Keratinocyte (primary cell): ENCODE data around the gene ITGA2. TPM values are rescaled to one million over a fixed set of nuclear protein-coding genes. Genes with fewer than 3 reads are reported as not detected.

Experiments
- DNase-seq: peaks from one replicate; pipeline ENCODE4 v3.0.0-alpha.2; 2011; ENCODE audit warnings: low read depth, missing footprints, low spot score
- FAIRE-seq: peaks from 2 replicates; lab custom pipeline; 2011; peaks lifted over from hg19 to GRCh38; lab: Jason Lieb, UNC
- H2AFZ ChIP-seq: 2 replicates; pipeline ENCODE4 v1.6.0; 2012; ENCODE audit warnings: low read length, control low read depth, inconsistent platforms; ENCODE audit not compliant: control insufficient read depth
- H3K27ac ChIP-seq: 2 replicates; pipeline ENCODE4 v1.5.1; 2011; ENCODE audit warnings: low read length; ENCODE audit not compliant: control insufficient read depth, insufficient read depth
- H3K27me3 ChIP-seq: 3 replicates; pipeline ENCODE4 v1.6.0; 2011; ENCODE audit warnings: low read length; ENCODE audit not compliant: control insufficient read depth, insufficient read depth; ENCODE audit errors: extremely low read depth
- H3K36me3 ChIP-seq, 2 experiments: 2 replicates in 1 of 2; 3 replicates in 1 of 2; pipeline ENCODE4 v1.5.1; 2011; ENCODE audit warnings: low read length in 2 of 2, mild to moderate bottlenecking in 1 of 2; ENCODE audit not compliant: control insufficient read depth in 2 of 2, insufficient read depth in 2 of 2; ENCODE audit errors: extremely low read depth in 1 of 2
- H3K4me1 ChIP-seq: 3 replicates; pipeline ENCODE4 v1.5.1; 2011; ENCODE audit warnings: low read length; ENCODE audit not compliant: control insufficient read depth, insufficient read depth; ENCODE audit errors: extremely low read depth
- H3K4me2 ChIP-seq: 3 replicates; pipeline ENCODE4 v1.6.0; 2011; ENCODE audit warnings: low read depth, low read length; ENCODE audit not compliant: control insufficient read depth, insufficient read depth; ENCODE audit errors: extremely low read depth
- H3K4me3 ChIP-seq, 3 experiments: fragments of 200-600 bp in 1 of 3; sonication (generic) in 1 of 3; 2 replicates in 2 of 3; 3 replicates in 1 of 3; pipeline ENCODE4 v1.5.1; 2011 to 2016; ENCODE audit warnings: low read length in 3 of 3, mild to moderate bottlenecking in 3 of 3, control low read depth in 2 of 3, inconsistent platforms in 1 of 3, low read depth in 1 of 3, mixed read lengths in 1 of 3, mixed run types in 1 of 3, moderate library complexity in 1 of 3; ENCODE audit not compliant: control insufficient read depth in 2 of 3, insufficient read depth in 2 of 3; ENCODE audit errors: extremely low read depth in 1 of 3
- H3K79me2 ChIP-seq: 2 replicates; pipeline ENCODE4 v1.6.0; 2012; ENCODE audit warnings: low read length; ENCODE audit not compliant: control insufficient read depth, insufficient read depth
- H3K9ac ChIP-seq: 3 replicates; pipeline ENCODE4 v1.6.0; 2011; ENCODE audit warnings: low read length; ENCODE audit not compliant: control insufficient read depth, insufficient read depth; ENCODE audit errors: extremely low read depth
- H3K9me1 ChIP-seq: 3 replicates; pipeline ENCODE4 v1.6.0; 2011; ENCODE audit warnings: low read length; ENCODE audit not compliant: control insufficient read depth, insufficient read depth; ENCODE audit errors: extremely low read depth
- H3K9me3 ChIP-seq: 2 replicates; pipeline ENCODE4 v1.5.1; 2012; ENCODE audit warnings: low read depth, low read length; ENCODE audit not compliant: control insufficient read depth
- H4K20me1 ChIP-seq: 3 replicates; pipeline ENCODE4 v1.6.0; 2011; ENCODE audit warnings: low read length; ENCODE audit not compliant: control insufficient read depth, insufficient read depth; ENCODE audit errors: extremely low read depth
- CTCF ChIP-seq, 3 experiments: IDR thresholded peaks in 1 of 3; conservative IDR thresholded peaks in 1 of 3; optimal IDR thresholded peaks in 1 of 3; 2 replicates in 2 of 3; 3 replicates in 1 of 3; pipeline versions ENCODE3 to v1.5.1; 2011; ENCODE audit warnings: low read length in 3 of 3, mild to moderate bottlenecking in 3 of 3, moderate library complexity in 2 of 3, control low read depth in 1 of 3, inconsistent platforms in 1 of 3; ENCODE audit not compliant: insufficient read depth in 2 of 3; ENCODE audit errors: extremely low read depth in 1 of 3
- EZH2 ChIP-seq: IDR thresholded peaks from one replicate; pipeline ENCODE4 v1.6.1; 2012; ENCODE audit warnings: inconsistent platforms, mild to moderate bottlenecking, low read length, moderate library complexity
- dilution Hi-C: fragments of 300-500 bp; cut with MboI; formaldehyde crosslinking; loops from one replicate; pipeline ENCODE4 v1.7.0; 2020; ENCODE audit warnings: low sequenced_read_pairs; ENCODE audit not compliant: extremely low pct_ligation_motif_present
- polyA plus RNA-seq, 5 experiments: library from polyadenylated mRNA; depleted of rRNA in 3 of 5; stranded (reverse) in 3 of 5; stranded (forward) in 1 of 5; unstranded in 1 of 5; fragments of >200 nt; gene quantifications; 1 replicate in 1 of 5; 2 replicates in 3 of 5; 3 replicates in 1 of 5; pipeline versions ENCODE4 v1.2.1 to v1.2.3, GENCODE V29; 2011 to 2012; ENCODE audit warnings: missing spikeins in 2 of 5, low read depth in 1 of 5, low replicate concordance in 1 of 5

The ITGA2 gene
- polyA plus RNA-seq, 1 donor (not counting 4 experiments of a cell fraction or from before 2014, with no cell fraction given): 112 TPM

GRCh38 chr5:53013857-53014256 is 24.7 kb downstream of the ITGA2 start:
- FAIRE-seq (no peak), DNase-seq (no peak)
- Histone ChIP-seq H2AFZ (no peak overlapping the region), H3K4me3 (no peak overlapping the region), H3K79me2 (peaks cover 97% of the 10 kb centered on the region), H3K27me3 (no peaks in the 10 kb centered on the region), H3K9me1 (no peaks in the 10 kb centered on the region), H3K4me1 (peaks cover 18% of the 10 kb centered on the region), H3K4me2 (no peak overlapping the region), H3K27ac (no peak overlapping the region), H3K36me3 (peaks cover 4 to 15% of the 10 kb centered on the region in 2 experiments), H4K20me1 (peaks cover 2% of the 10 kb centered on the region), H3K9me3 (no peaks in the 10 kb centered on the region), H3K9ac (no peak overlapping the region)
- dilution Hi-C loops: no loop called here
- TF ChIP-seq EZH2: no peak
- no peak for TF ChIP-seq CTCF (optimal IDR thresholded peaks at IDR 0.05 in 1 of 3, IDR thresholded peaks at IDR 0.05 in 1 of 3, conservative IDR thresholded peaks at IDR 0.05 in 1 of 3; ENCODE audit: extremely low read depth in 1 of 3, insufficient read depth in 2 of 3, low read length in 3 of 3)

GRCh38 chr5:53017383-53017782 is 28.2 kb downstream of the ITGA2 start:
- Histone ChIP-seq H3K4me2 (no peak overlapping the region), H3K4me1 (peaks cover 6% of the 10 kb centered on the region)
- FAIRE-seq: no peak

More at GRCh38 chr5:53017383-53017782, 28.2 kb downstream of the ITGA2 start:
- no peaks in the 10 kb centered on the region for H3K9me1 ChIP-seq
- H3K36me3 ChIP-seq: peaks cover 3% of the 10 kb centered on the region in 2 experiments
- H3K27me3 ChIP-seq: no peaks in the 10 kb centered on the region
- peaks cover 2% of the 10 kb centered on the region for H4K20me1 ChIP-seq
- DNase-seq: no peak
- peaks cover 85% of the 10 kb centered on the region for H3K79me2 ChIP-seq
- no peaks in the 10 kb centered on the region for H3K9me3 ChIP-seq
- H3K4me3 ChIP-seq: no peak overlapping the region
- no peak overlapping the region for H2AFZ ChIP-seq
- no peak overlapping the region for H3K27ac ChIP-seq
- TF ChIP-seq EZH2: no peak
- TF ChIP-seq CTCF (optimal IDR thresholded peaks at IDR 0.05 in 1 of 3, IDR thresholded peaks at IDR 0.05 in 1 of 3, conservative IDR thresholded peaks at IDR 0.05 in 1 of 3; ENCODE audit: extremely low read depth in 1 of 3, insufficient read depth in 2 of 3, low read length in 3 of 3): no peak
- dilution Hi-C loops: no loop called here
- H3K9ac ChIP-seq: no peak overlapping the region
